GM19023 (cell line): ENCODE results near the gene TSPAN18.

Experiments
- ATAC-seq: cut with Tn5 transposase; IDR thresholded peaks from one replicate; pipeline ENCODE4 v1.9.1; 2021; ENCODE audit warnings: mild to moderate bottlenecking, moderate library complexity; ENCODE audit not compliant: unreplicated experiment

Gene TSPAN18

DNA sequence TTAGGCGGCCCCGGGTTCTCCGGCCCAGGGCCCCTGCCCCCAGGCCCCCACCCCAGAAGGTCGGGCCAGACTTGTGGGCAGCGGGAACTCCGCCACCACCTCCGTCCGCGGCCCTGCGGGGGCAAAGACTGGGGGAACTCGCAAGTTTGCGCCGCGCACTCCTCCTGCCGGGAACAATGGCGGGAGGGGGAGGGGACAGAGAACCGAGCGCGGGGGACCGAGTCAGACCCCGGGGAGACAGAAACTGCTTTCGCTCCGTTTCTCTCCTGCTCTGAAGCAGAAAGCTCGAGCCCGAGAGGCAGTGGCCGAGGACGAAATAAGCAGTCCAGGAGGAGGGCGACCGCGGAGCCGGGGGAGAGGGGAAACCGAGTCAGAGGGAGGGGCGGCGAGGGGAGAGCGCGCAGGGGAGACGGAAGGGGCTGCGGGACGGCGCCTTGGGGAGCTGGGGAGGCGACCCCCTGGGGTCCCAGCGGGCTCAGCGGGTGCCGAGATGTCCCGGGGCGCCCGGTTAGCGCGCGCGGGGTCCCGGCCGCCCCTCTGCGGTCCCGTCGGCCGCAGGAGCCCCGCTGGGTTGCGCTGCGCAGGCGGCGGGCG lies 223.4 kb downstream of the TSPAN18 start:
- no peak for ATAC-seq

DNA sequence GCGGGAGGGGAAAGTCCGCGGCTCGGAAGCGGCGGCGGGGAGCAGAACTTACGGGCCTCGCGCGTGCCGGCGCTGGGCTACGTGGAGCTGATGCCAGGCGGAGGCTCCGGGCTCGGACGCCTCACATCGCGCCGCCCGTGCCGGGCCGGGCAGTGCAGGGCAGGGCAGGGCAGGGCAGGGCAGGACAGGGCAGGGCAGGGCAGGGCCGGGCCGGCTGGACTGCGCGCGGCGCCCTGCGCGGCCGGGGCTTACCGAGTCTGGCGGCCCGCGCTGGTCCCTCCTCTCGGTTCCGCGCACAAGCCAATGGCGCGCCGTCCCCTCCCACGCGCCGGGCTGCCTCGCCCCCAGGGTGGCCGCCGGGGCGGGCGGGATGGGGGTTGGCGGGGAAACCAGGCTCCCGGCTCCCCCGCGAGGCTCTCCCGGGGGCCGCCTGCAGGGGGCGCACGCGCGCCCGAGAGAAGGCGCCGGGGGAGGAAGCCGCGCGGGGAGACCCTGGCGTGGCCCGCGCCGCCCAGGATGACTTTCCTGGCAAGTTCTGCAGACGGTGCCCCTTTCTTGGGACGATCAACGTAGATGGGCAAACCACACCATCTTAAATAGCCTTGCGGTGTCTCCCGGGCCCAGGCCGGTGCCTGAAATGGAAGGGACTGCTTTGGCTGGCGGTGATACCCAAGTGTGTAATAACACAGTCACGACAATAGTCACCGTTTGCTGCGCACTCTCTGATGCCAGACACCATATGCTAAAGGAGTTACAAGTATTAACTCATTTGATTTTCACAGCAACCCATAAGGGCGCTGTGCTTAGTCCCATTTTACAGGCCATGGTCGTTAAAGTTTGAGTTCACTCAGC lies 224.1 kb downstream of the TSPAN18 start, which contains the start of gene TP53I11:
Gene TP53I11, minus strand, starts transcription at position 259 of the 852 bp plus-strand sequence. CDS start 12,548 bp downstream, outside the sequence.
- no peak for ATAC-seq

DNA sequence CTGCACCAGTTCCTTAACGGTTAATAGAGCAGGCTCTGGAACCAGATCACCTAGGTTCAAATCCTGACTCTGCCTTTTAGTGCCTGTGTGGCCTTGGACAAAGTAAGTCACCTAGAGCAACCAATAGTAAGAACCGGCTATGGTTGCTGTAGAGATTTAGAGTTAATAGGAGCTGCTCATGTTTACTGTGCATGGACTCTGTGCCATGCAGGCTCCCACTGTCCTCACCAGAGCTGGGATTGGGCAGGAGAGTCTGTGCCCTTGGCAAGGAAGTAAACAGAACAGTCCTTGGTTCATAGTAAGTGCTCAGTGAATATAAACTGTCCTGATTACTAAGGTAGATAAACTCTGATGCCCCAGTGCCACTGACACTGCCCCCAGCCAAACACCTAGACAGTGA lies 225.3 kb downstream of the TSPAN18 start:
- ATAC-seq = no peak

DNA sequence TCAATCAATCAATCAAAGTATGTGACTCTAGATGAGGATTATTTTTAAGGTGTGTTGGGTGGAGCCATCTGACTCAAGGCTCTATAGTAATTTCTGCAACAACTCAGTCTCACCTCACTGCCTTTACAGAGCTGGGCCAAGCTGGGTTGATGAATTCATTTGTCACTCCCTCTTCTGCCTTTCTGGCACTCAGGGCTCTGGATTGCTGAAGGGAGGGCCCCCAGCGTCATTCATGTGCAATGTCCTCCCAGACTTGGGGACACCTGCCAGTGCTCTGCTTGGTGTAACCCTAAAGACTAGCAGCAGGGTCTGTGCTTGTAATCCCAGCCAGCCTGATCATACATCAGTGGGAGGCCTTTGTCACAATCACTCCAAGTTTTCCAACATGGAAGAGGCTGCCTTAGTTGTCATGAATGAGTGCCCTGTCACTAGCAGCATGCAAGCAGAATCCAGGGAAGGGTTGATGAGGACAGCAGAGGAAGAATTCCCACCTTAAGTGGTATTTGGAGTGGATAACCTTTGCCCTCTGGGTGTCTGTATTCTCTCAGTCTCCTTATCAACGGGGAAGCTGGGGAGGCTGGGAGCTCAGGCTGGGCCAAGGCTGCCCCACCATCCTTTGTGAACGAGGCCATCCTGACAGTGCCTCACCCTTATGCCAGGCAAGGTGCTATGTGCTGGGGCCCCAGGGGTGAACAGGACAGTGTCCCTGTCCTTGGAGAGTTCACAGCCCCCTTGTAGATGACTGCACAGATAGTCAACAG lies 225.9 kb downstream of the TSPAN18 start:
- ATAC-seq = no peak

DNA sequence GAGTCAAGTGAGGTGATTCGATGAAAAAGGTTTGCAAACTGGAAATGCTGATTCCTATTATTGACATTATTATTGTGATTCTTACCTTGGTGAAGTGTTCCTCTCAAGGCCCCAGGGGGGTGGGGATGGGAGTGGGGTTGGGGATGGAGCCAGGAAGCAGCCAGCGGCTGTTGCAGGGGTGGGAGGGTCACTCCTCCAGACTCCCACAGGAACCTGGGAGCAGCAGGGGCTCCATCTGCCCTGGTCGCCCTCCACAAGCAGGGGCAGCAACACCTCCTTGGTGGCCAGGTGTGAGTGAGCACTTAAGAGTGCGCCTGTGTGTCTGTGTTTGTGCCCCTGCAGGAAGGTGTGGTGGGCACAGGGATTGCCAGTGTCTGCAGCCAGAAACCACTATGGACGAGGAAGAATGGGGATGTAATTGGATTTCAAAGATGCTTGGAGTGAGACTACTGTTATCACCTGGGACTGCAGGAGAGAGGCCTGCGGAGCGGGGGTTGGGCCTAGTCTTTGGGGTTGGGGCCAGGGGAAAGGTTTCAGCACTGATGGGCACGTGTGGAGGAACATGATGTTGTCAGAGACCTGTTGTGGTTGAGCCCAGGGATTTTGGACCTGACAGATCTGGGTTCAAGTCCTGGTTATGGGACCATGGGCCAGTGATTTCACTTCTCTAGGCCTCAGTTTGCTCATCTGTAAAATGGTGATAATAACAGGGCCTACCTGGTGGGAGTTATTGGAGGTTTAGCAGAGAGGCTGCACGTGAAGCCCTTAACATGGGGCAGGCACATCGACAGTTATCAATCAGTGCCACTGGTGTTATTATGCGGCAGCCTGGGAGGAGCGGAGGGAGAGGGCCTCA lies 227.5 kb downstream of the TSPAN18 start:
- no peak for ATAC-seq

DNA sequence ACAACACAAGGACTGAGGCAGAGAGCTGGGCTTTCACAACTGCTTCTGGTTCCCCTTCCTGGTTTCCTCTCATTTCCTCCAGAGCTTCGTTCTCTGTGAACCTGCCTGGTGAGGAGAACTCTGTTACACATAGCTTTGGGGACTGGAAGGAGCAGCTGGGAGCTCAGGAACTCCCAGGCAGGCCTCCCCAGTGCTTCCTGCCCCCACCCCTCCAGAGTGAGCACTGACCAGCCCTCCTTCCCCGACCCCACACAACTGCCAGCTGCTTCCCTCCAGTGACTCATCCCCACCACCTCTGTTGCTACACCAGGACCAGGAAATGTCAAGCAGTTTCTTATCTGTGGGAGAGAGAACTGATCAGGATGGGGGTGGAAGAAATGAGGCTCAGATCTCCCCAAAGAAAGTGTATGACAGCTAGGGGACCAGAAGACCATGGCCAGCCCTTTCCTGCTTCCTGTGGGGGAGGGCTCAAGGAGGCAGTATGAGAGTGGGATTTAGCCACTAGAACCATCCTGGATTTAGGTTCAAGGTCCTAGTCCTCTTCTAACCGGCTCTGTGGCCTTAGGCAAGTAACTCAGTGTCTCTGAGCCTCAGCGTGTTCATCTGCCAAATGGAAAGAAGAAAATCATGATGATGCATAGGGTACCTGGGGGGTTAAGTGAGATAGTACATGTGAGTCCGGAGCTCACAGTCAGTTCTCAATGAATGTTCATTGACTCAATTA lies 228.4 kb downstream of the TSPAN18 start:
- ATAC-seq = no peak

DNA sequence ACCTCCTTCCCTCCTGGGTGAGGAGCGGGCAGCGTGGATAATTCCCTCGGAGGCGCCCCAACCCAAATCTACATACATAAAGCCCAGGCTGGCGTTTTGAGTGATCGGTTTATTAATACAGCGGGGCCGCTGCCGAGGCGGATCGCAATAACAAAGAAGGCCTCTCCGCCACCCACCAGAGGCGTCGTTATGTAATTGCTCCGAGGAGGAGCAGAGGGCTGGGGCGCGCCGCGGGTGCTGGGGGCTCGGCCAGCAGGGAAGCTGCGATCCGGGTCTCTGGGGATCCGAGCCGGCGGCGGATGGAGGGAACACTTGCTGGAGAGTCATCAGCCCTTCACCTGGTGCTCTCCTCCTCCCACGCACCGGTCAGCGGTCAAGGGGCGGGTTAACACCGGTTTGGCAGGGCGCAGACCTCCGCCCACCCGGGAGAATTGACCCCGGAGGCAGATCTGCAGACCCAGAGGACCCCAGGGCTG lies 230.3 kb downstream of the TSPAN18 start:
- no peak for ATAC-seq

DNA sequence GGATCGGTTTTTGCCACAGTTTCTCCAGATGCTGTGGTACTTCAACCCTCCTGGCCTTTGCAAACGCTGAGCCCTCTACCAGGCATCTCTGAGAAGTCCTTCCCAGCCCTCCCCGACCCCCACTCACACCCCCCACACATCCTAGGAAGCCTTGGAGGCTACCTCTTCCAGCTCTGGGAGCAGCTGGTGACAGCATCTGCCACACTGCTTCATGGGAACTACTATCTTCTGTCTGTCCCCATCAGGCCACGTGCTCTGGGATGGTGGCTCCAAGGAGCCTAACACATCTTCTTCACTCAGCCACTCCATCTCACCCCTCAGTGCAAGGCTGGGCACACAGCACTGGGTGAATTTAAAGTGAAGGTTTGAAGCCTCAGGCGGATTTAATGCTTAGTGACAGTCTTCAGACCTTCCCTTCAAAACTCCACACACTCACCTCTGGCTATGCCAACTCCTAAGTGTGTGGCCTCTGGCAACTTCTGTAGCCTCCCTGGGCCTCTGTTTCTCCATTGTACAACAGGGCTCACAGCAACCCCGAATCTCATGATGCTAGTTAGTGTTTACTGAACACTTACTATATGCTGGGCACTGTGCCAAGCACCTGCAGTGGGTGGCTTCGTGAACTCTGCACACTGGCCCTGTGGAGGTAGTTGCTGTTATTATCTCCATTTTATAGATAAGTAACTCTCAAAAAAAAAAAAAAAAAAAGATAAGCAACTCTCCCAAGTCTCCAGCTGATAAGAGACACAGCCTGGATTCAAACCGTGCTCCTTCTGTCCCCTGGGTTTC lies 231.2 kb downstream of the TSPAN18 start:
- ATAC-seq = no peak

DNA sequence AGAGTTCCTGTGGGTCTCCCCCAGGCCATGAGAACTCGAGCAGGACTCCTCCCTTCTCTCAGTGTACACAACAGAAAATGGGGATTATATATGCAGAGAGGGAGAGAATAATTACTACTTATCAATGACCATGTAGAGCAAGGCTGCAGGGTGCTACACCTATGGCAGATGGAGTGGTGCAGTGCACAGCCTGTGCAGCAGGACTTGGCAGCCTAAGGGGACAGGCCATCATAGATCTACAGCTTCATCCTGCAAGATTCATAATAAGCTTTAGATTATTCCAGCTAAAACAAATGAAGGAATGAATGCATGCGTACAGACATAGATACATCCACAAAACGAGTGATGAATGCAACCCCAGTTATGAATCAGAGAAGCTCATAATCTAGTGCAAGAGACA lies 232.3 kb downstream of the TSPAN18 start:
- no peak for ATAC-seq

DNA sequence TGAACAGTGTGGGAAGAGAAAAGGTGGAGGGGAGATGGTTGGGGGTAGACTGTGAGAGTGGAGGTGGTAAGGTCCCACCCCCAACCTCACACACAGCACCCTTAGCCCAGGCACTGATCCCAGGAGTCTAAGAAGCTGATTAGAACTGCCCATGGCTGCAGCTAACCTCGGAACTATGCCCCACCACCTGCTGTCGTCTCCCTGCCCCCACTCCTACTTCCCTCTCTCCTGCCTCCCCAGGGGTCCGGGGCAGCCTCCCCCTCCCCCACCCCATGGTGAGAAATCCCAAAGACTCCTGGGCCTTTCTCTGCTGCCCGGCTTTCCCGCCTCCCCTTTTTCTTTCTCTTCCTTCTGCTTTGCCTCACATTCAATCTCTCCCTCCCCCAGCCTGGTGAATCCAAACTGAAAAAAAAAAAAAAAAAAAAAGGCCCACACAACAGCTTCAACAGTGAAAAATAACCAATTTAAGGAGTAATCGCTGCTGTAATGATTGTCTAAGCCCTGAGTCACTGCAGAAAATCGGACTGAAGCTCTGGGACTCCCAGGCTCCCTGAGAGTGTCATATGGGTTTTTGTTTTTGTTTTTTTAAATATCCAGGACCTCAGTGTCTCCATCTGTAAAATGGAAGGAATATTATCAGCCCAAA lies 233.6 kb downstream of the TSPAN18 start:
- ATAC-seq = no peak

DNA sequence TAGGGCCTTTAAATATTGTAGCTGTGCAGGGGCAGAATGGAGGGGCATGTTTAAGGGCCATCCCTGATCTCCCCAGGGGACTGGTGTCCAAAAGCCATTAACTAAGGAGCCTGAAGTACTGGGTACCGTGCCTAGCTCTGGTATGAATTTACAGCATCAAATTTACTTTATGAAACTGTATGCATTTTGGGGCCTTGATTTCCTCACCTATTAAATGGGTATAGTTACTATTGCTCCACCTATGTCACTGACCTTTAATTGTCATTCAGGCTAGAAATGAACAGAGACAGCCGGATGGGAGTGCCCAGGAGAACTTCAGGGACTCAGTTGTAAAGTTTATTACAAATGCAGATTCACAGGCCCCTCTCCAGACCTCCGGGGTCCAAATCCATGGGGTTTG lies 235.7 kb downstream of the TSPAN18 start:
- no peak for ATAC-seq

DNA sequence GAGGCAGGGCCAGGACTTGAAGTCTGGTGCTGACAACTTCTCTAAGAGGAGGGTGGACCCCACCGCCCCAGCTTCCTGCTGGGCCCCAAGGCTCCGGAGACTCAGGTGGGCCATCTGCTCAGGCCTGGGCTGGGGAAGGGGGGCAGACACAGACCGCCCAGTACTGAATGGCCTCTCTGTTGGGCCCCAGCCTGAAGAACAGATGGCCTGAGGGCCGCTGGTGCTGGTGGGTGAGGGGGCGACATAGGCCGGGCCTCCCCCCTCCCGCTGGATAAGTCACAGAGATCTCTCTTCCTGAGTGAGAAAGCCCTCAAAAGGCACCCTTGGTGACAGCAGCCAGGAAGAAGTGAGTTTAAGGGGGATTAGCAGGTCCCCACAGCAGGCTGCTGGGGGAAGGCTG lies 236.4 kb downstream of the TSPAN18 start:
- no peak for ATAC-seq

DNA sequence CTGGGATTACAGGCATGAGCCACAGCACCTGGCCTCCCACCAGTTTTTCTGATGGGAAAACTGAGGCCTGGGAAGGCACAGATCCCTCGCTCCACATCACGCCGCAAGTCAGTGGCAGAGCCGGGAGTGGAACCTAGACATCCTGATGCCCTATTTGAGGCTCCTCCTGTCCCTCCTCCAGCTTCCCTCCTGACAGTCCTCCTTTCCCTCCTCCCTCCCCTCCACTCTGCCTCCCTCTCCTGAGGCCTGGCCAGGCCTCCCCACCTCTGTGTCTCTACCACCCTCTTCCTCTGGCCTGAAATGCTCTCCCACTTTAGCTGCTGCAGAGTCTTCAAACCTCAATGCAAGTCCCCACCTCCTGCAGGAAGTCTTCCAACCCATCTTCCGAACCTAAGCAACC lies 237.2 kb downstream of the TSPAN18 start:
- no peak for ATAC-seq

DNA sequence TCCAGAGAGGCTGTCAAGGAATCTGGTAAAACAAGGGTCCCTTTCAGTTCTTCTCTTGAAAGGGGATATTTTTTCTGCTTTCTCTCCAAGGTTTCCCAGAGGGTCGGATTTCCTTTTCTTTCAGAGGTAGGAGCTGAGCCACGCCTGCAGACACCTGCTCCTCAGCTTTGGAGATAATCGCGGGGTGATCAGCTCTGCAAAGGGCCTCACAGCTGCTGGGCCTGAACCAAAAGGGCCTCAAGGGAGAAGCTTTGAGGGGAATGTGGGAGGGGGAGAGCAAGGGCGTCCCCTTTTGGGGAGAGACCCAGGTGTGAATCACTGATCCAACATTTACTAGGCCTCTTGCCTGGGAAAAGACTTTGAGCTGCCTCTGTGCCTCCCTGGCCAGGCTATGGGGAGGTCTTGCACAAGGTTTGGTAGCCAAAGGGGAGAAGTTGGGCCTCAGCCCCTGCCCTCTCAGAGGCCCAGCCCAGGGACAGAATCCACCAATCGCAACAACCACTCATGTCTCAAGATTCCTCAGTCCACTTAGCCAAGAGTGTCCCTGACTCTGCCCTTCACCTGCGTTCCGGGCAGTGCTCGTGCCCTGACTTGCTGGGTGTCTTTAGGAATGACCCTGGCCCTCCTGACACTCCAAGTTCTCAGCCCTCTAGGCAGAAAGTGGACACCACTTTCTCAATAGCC lies 237.9 kb downstream of the TSPAN18 start:
- no peak for ATAC-seq

DNA sequence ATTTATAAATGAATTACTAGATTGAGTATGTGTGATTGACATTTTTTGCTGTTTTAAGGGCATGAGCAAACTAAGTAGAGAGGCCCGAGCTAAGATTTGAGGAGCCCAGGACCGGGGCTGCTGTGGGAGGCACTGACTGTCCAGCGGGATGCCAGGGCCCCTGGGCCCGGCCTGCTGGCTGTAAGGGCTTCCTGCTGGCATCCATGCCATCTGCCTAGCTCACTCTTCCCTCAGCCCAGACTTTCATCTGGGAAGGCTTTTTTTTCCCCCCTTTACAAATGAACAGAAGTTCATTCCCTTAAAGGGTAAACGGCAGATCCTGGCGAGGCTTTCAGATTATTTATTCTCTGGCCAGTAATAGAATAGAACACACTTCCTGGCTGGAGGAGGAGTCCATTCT lies 239.9 kb downstream of the TSPAN18 start:
- ATAC-seq = no peak

DNA sequence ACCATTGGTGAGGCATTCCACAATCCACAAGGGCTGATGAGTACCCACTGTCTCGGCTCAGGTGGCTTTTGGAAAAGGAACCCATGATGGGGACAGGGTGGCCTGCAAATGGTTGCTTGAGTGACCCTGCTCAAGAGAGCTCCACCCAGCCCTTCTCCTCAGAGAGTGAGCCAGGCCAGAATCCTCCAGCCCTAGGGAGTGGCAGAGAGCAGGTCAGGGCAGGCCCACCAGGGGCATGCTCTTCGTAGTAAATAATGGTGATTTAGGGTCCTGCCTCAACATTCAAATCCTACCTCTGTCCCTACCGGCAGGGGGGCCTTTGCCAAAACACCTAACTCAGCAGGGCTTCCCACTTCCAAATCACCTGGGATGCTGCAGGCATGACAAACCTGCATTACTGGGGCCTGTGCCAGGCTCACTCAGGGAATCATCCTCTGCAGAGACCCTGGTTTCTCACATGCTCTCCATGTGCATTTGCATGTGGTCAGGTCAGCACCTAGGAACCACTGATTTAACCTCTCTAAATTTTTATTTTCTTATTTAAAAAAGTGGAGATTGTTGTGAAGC lies 241.3 kb downstream of the TSPAN18 start:
- ATAC-seq = no peak

DNA sequence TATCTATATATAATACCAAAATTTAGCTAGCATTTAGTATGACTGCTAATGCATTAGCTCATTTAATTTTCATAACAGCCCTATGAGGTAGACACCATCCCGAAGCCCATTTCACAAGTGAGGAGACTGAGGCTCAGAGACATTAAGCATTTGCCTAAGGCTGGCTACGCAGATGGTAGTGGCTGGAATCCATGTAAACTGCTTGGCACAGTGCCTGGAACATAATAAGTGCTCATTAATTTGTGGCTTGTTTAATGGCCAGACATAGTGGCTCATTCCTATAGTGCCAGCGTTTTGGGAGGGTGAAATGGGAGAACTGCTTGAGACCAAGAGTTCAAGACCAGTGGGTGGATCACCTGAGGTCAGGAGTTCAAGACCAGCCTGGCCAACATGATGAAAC lies 241.7 kb downstream of the TSPAN18 start:
- no peak for ATAC-seq
